NCI-H226 (cell line): ENCODE data around the gene TOMM22.
A peak's percentile ranks its signal among the peaks of the same experiment; 100 is the strongest.

Experiments used
- DNase-seq: peaks from one replicate; pipeline ENCODE4 v3.0.0-alpha.2; 2015

TOMM22 gene

GRCh38 chr22:38715852-38716251 is 34.1 kb downstream of the TOMM22 start:
- no peak for DNase-seq

- DNase-seq, result no peak
Measured at GRCh38 chr22:38716271-38716670, 34.5 kb downstream of the TOMM22 start.

DNA sequence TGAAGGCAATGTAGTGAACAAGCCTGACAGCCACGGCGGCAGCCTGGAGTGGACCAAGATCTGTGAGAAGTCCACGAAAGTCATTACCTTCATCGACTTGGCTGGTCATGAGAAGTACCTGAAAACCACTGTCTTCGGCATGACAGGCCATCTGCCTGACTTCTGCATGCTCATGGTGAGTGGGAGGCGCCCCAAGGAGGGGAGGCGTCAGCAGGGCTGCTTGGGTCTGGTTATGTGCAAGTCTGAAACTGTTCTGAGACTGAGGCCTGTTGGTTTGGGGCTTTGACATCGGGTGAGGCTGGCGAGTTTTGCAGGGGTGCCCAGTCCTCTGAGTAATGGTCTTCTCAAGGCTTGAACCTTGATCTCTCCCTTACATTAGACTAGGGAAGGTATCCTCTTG is 35.1 kb downstream of the TOMM22 start:
- no peak for DNase-seq

DNA sequence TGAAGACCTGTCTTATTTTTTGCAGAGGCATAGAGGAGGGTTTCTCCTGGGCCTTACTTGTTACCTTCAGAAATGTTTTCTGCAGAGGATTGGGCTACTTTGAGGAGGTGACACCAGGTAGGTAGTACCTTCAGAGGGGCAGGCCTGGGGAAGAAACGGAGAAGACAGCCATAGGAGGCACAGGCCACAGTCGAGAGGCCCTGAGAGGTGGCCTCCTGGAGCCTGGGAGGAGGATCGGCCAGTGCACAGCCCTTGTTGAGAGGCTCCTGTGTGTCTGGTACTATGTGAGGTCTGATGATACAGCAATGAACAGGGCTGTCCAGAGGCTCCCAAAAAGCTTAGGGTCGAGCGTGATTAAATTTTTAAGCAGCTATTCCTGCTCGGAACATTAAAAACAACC is 35.5 kb downstream of the TOMM22 start:
- no peak for DNase-seq

DNA sequence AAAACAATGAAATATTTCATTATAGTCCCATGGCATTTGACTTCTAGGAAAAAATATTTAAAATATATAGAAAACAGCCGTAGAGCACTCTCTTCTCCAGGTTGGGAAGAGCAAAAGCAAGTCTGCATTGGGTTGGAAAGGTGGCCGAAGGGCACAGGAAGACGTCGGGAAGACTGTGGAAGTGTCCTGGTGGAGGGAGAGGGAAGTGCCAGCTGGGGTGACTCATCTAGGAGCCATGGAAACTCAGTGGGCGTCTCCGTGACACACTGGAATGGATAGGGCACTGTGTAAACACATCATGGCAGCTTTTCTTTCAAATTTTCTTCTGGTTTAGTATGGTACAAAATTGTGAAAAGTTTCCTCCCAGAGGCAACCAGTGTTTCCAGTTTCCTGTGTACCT is 36.7 kb downstream of the TOMM22 start:
- DNase-seq, result peak; percentile 55

- no peak for DNase-seq
Measured at GRCh38 chr22:38719196-38719595, 37.4 kb downstream of the TOMM22 start.

DNA sequence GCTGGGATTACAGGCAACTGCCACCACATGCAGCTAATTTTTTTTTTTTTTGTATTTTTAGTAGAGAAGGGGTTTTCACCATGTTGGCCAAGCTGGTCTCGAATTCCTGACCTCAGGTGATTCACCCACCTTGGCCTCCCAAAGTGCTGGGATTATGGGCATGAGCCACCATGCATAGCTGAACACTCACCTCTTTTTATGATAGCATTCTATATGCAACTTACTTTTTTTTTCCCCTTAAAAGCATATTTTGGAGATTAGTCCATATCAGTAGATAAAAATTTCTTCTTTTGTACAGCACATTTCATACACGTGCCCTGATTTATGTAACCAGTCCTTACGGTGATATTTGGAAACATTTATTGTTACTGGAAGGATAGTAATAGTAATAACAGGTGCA is 38.6 kb downstream of the TOMM22 start:
- no peak for DNase-seq

DNA sequence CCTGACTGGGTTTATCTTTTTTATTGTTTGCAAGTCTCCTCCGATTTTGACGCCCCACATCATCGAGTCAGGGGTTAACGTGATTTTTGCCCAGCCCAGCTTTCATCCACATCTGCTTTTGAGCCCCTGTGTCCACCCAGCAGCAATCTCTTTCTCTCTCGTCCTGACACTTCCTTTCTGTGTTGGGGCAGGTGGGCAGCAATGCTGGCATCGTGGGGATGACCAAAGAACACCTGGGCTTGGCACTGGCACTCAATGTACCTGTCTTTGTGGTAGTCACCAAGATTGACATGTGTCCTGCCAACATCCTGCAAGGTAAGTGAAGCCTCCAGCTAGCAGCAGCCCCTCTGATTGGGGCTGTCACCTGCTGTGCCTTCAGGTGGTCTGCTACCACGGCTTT is 39.8 kb downstream of the TOMM22 start:
- DNase-seq, result no peak

DNA sequence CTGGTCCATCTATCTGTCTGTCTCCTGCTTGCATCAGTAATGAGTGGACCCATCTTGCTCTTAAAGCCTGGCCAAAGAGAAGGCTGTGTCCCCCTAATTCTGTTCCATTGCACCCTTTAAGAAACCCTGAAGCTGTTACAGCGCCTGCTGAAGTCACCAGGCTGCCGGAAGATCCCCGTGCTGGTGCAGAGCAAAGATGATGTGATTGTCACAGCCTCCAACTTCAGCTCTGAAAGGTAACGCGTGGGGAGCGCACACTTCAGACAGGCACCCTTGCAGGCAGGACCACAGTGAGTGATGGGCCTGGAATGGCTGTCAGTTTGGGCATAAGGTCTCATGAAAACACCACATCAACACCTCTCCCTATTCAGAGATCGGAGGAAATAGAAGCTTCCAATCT is 42.4 kb downstream of the TOMM22 start:
- no peak for DNase-seq

- DNase-seq, result no peak
Measured at GRCh38 chr22:38724926-38725571, 43.3 kb downstream of the TOMM22 start.

DNA sequence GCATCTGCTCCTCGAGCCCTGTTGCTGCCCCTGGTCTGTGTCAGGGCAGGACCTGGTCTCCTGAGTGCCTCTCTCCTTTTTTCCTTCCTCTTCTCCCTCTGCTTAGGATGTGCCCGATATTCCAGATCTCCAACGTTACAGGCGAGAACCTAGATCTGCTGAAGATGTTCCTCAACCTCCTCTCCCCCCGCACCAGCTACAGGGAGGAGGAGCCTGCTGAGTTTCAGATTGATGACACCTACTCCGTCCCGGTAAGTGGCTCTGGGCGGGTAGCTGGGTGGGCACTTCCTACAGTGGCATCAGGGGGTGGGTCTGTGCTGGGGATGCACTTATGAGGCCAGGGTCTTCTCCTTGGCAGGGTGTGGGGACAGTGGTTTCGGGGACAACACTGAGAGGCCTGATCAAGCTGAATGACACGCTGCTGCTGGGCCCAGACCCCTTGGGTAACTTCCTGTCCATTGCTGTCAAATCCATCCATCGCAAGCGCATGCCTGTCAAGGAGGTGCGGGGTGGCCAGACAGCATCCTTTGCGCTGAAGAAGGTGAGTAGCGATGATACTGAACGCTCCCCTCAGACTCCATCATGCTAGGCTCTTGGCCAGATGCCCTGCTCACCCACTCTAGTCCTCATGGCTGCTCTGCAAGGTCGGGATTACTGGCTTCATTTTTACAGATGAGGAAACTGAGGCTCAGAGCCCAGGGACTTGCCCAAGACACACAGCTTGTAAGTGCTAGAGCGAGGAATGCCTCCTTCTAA is 44.3 kb downstream of the TOMM22 start:
- DNase-seq, result no peak

GRCh38 chr22:38727123-38727522 is 45.4 kb downstream of the TOMM22 start:
- no peak for DNase-seq

- no peak for DNase-seq
Measured at GRCh38 chr22:38727530-38728451, 46.0 kb downstream of the TOMM22 start.

GRCh38 chr22:38728871-38729796 is 47.4 kb downstream of the TOMM22 start:
- no peak for DNase-seq

DNA sequence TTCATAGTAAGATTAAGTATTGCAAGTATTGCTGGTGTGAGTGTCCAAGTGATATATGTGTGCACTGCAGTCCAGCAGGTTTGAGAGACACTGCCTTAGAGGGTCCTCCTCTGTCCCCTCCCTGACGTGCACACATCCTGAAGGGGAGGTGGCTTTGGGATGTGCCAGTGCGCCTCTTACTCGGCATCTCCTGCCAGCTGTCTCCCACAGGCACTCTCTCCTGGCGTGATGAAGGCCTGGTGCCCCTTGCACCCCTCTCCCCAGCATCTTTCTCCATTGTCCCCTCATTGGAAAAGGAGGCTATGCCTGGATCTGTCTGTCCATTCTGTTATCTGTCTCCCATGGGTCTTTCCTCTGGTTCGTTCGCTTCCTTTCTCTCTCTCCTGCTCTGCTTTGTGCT is 48.2 kb downstream of the TOMM22 start:
- no peak for DNase-seq

- no peak for DNase-seq
Measured at GRCh38 chr22:38730411-38730871, 48.7 kb downstream of the TOMM22 start.

DNA sequence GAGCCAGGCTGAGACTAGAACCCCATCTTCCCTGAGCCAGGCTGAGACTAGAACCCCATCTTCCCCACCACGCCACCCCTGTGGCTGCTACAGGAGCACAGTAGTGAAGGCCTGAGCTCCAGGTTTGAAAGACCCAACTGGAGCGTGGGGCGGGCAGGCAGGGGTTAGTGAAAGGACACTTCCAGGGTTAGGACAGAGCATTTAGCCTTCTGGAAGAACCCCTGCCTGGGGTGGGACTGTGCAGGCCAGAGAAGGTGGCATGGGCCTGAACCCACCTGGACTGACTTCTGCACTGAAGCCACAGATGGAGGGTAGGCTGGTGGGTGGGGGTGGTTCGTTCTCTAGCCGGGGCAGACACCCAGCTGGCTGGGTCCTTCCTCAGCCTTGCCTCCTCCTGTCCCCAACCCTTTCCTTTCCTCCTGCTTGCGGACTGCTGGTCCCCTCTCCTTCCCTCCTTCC is 50.0 kb downstream of the TOMM22 start:
- no peak for DNase-seq

- DNase-seq, result no peak
Measured at GRCh38 chr22:38732251-38732815, 50.6 kb downstream of the TOMM22 start.

DNA sequence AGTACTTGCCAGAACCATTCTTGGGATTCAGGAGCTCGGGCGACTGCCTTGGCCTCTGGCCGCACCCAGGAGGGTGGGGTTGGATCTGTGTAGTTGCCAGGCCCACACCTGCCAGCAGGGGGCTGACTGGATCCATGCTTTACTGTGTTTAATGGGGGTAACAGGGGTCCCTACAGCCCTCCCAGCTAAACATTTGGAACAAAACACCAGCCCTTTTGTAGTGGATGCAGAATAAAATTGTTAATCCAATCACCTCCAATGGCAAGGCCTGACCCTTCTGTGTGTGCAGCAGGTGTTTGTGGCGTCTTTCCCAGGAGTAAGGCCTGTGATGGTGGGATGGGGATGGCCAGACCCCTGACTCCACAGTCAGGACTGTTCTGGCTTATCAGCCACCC is 51.6 kb downstream of the TOMM22 start:
- DNase-seq, result no peak

DNA sequence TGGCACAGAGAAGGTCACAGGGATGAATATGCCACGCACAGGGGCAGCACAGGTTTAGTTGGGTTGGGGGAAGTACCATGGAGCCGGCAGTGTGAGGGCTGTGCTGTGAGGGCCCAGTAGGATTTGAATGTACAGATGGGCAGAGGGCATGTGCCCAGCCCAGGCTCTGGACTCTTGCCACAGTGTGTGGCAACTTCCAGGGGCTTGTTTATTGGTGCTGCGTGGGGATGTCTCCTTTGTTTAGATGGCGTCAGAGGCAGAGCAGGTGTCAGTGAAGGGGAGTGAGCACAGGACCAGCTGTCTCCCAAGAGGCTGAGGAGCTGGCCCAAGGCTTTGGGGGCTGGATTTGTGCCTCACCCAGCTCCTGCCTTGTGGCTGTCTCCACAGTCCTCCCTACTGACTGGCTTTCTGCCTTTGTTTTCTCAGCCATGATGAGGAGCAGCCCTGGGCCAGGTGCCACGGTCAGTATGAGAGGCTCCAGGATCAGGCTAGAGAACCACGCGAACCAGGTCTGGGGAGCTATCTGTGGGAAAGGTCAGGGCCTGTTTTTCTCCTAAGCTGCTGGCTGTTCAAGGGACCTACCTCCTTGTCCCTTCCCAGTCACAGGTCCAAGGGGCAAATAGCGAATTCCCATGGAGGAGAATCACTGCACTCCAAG is 52.1 kb downstream of the TOMM22 start:
- peak; percentile 51 for DNase-seq

DNA sequence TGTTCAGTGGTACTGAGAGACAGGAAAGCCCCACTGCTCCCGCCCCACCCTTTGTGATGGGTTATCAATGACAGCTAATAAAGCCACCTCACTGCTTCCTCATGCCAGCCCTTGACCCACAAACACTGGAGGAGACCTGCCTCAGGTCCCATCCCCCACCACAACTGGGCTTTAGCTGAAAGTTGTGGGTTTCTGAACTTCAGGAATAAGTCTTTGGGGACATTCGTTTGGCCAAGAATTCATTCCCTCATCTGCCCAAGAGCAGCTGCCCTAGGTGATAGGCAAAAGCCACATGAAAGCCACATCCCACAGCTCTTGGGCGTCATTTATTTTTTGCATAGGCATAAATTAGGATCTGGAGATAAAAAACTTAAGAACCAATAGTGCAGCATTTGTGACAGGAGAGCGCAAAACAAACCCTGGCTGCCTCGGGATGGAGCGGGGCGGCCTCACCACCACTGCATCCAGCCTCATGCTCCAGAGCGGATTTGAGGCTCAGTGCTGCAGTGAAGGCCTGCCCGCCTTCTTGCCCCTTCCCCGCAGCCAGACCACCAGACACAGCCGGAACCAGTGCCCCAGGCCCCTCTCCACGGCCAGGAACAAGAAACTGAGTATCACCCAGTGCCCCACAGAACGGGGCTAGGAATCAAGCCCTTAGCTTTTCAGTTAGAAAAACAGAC is 52.8 kb downstream of the TOMM22 start:
- no peak for DNase-seq
